ENCODE data around the gene ACSL5. TPM values are rescaled to one million over a fixed set of nuclear protein-coding genes. Genes with fewer than 3 reads are reported as not detected.

ACSL5 gene
- total and polyA plus RNA-seq, 2 donors (not counting 1 experiment from before 2014, with no cell fraction given), result 31.5 to 36.2 TPM

DNA sequence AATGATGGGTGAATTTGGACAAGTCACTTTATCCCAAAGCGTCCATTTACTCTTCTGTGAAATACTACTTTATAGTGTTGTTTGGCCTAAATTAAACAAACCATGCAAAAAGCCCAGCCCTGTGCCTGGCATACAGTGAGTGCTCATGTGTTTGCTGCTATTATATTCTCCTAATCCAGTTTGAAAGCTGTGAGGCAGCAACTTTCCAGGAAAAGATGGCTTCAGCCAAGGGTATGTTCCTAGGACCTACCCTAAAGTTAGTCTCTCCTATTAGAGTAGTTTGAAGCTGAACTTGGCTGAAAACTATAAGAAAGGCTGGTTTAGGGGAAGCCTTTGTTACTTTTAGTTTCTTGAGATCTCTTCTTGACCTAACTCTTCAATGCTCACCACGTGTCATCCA is 19.9 kb downstream of the ACSL5 start:
- no peak for DNase-seq
- H3K27ac ChIP-seq (ENCODE audit: low read length in 2 of 2), result no peak overlapping the region
- peaks cover 6 to 48% of the 10 kb centered on the region in 2 experiments for H3K36me3 ChIP-seq (replicated peaks in 1 of 2; ENCODE audit: control extremely low read depth in 1 of 2, control insufficient read depth in 1 of 2, extremely low read depth in 1 of 2, insufficient read depth in 2 of 2, low read length in 1 of 2)
- Mint-ChIP-seq H3K9me3 (ENCODE audit: insufficient read depth) (no peaks in the 10 kb centered on the region), H3K27ac (peak overlapping the region; percentile 43), H3K27me3 (no peaks in the 10 kb centered on the region), H3K4me1 (peaks cover 14% of the 10 kb centered on the region), H3K4me3 (no peak overlapping the region)
- ATAC-seq (ENCODE audit: low read depth), result no peak
- intact Hi-C loops (cut with micrococcal nuclease), result no loop called here
- H3K79me2 ChIP-seq (ENCODE audit: control insufficient read depth, insufficient read depth, low read length), result peaks cover 23% of the 10 kb centered on the region
- H3K4me3 ChIP-seq (ENCODE audit: control extremely low read depth in 1 of 5, extremely low read depth in 1 of 5, insufficient read depth in 1 of 5, low read depth in 2 of 5, low read length in 4 of 5), result no peak overlapping the region
- H4K20me1 ChIP-seq (ENCODE audit: control insufficient read depth, insufficient read depth, low read length, poor library complexity, severe bottlenecking), result peaks cover 40% of the 10 kb centered on the region
- H3K9ac ChIP-seq (ENCODE audit: low read length), result no peak overlapping the region
- POLR2A ChIA-PET, result interaction anchor here (0.8 kb wide), 1 partner anchor 19 kb away, joined by 5 read pairs; no protein-coding TSS in a partner anchor
- H2AFZ ChIP-seq (ENCODE audit: insufficient read depth, low read depth, low read length, poor library complexity, severe bottlenecking), result no peak overlapping the region
- WGBS (ENCODE audit: insufficient coverage), result no CpG with 5 or more reads among the region's 2 CpGs
- H3K4me2 ChIP-seq (replicated peaks; ENCODE audit: low read depth, low read length, poor library complexity, severe bottlenecking), result no peak overlapping the region
- H3K27me3 ChIP-seq (replicated peaks in 1 of 4; ENCODE audit: control extremely low read depth in 1 of 4, control insufficient read depth in 3 of 4, insufficient read depth in 4 of 4, low read length in 3 of 4), result no peaks in the 10 kb centered on the region
- CTCF ChIA-PET, result no interaction called here
- peaks cover 6 to 9% of the 10 kb centered on the region in 2 donors for H3K4me1 ChIP-seq (ENCODE audit: control insufficient read depth in 2 of 2, insufficient read depth in 2 of 2, low read length in 2 of 2)
- no peaks in the 10 kb centered on the region for H3K9me3 ChIP-seq (ENCODE audit: control extremely low read depth in 1 of 3, control insufficient read depth in 2 of 3, insufficient read depth in 1 of 3, low read length in 2 of 3)
- TF ChIP-seq, protein P1, sequence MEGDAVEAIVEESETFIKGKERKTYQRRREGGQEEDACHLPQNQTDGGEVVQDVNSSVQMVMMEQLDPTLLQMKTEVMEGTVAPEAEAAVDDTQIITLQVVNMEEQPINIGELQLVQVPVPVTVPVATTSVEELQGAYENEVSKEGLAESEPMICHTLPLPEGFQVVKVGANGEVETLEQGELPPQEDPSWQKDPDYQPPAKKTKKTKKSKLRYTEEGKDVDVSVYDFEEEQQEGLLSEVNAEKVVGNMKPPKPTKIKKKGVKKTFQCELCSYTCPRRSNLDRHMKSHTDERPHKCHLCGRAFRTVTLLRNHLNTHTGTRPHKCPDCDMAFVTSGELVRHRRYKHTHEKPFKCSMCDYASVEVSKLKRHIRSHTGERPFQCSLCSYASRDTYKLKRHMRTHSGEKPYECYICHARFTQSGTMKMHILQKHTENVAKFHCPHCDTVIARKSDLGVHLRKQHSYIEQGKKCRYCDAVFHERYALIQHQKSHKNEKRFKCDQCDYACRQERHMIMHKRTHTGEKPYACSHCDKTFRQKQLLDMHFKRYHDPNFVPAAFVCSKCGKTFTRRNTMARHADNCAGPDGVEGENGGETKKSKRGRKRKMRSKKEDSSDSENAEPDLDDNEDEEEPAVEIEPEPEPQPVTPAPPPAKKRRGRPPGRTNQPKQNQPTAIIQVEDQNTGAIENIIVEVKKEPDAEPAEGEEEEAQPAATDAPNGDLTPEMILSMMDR (IDR thresholded peaks at IDR 0.05), result no peak
- no peak for TF ChIP-seq EZH2 (IDR thresholded peaks at IDR 0.05; ENCODE audit: borderline replicate concordance, insufficient read depth, low read depth, low read length, poor library complexity, severe bottlenecking)

DNA sequence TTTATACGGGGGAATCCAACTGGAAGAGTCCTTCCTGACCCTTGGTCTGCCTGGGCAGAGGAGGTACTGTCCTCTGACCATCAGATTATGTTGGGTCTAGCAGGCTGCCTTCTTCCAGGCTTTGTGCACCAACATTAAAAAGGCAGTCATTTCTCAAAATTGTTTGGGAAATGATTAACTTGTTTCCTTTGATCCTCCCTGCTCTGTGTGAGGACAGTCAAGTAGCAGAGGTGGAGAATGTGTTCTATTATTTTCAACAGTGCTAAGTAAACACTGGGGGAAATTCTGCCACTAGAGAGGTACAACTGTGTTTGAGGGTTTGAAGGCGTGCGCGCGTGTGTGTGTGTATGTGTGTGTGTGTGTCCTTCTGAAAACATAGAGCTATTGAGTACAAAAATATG is 20.6 kb downstream of the ACSL5 start:
- H3K27me3 ChIP-seq (replicated peaks in 1 of 4; ENCODE audit: control extremely low read depth in 1 of 4, control insufficient read depth in 3 of 4, insufficient read depth in 4 of 4, low read length in 3 of 4), result no peaks in the 10 kb centered on the region
- Mint-ChIP-seq H3K4me1 (peaks cover 7% of the 10 kb centered on the region), H3K9me3 (ENCODE audit: insufficient read depth) (no peaks in the 10 kb centered on the region), H3K4me3 (no peak overlapping the region), H3K27me3 (no peaks in the 10 kb centered on the region), H3K27ac (peak overlapping the region; percentile 43)
- no peak overlapping the region for H3K27ac ChIP-seq (ENCODE audit: low read length in 2 of 2)
- no peak for DNase-seq
- 100% methylated on average over 1 of the region's 5 CpGs for WGBS (ENCODE audit: insufficient coverage)
- peaks cover 10 to 54% of the 10 kb centered on the region in 2 experiments for H3K36me3 ChIP-seq (replicated peaks in 1 of 2; ENCODE audit: control extremely low read depth in 1 of 2, control insufficient read depth in 1 of 2, extremely low read depth in 1 of 2, insufficient read depth in 2 of 2, low read length in 1 of 2)
- ChIA-PET CTCF (no interaction called here), POLR2A (no interaction called here)
- no peak overlapping the region for H3K9ac ChIP-seq (ENCODE audit: low read length)
- H3K4me1 ChIP-seq (ENCODE audit: control insufficient read depth in 2 of 2, insufficient read depth in 2 of 2, low read length in 2 of 2), result peaks cover under 1 to 3% of the 10 kb centered on the region in 2 donors
- ATAC-seq (ENCODE audit: low read depth), result no peak
- H3K9me3 ChIP-seq (ENCODE audit: control extremely low read depth in 1 of 3, control insufficient read depth in 2 of 3, insufficient read depth in 1 of 3, low read length in 2 of 3), result no peaks in the 10 kb centered on the region
- H3K79me2 ChIP-seq (ENCODE audit: control insufficient read depth, insufficient read depth, low read length), result peaks cover 21% of the 10 kb centered on the region
- H2AFZ ChIP-seq (ENCODE audit: insufficient read depth, low read depth, low read length, poor library complexity, severe bottlenecking), result no peak overlapping the region
- TF ChIP-seq, protein P1 (IDR thresholded peaks at IDR 0.05), result no peak
- no peak for TF ChIP-seq EZH2 (IDR thresholded peaks at IDR 0.05; ENCODE audit: borderline replicate concordance, insufficient read depth, low read depth, low read length, poor library complexity, severe bottlenecking)
- intact Hi-C loops (cut with micrococcal nuclease), result no loop called here
- H4K20me1 ChIP-seq (ENCODE audit: control insufficient read depth, insufficient read depth, low read length, poor library complexity, severe bottlenecking), result peaks cover 36% of the 10 kb centered on the region
- no peak overlapping the region for H3K4me3 ChIP-seq (ENCODE audit: control extremely low read depth in 1 of 5, extremely low read depth in 1 of 5, insufficient read depth in 1 of 5, low read depth in 2 of 5, low read length in 4 of 5)
- no peak overlapping the region for H3K4me2 ChIP-seq (replicated peaks; ENCODE audit: low read depth, low read length, poor library complexity, severe bottlenecking)

Data from B cell (primary cell).